Thymus (tissue), 11 donors: ENCODE measurements around the gene HIRA. TPM values are rescaled to one million over a fixed set of nuclear protein-coding genes. Genes with fewer than 3 reads are reported as not detected.
"Not testable (repeated sequence)": the region's sequence is repeated elsewhere in the genome, so short reads cannot be mapped to it uniquely, and the experiment has no call there.

Experiments used
- DNase-seq, 9 donors: peaks; one replicate each; pipeline ENCODE4 v3.0.0-alpha.2; 2013; ENCODE audit warnings: low spot score in 9 of 9, low read depth in 6 of 9, missing footprints in 1 of 9
- H3K27ac ChIP-seq, 2 donors: one replicate each; pipeline ENCODE4 v1.5.1; 2013; ENCODE audit warnings: control low read depth in 1 of 2, low read depth in 1 of 2, low read length in 1 of 2, mild to moderate bottlenecking in 1 of 2, moderate library complexity in 1 of 2
- H3K27me3 ChIP-seq, 2 donors: one replicate each; pipeline ENCODE4 v1.5.1; 2013; ENCODE audit warnings: low read length in 1 of 2; ENCODE audit not compliant: control insufficient read depth in 2 of 2, insufficient read depth in 1 of 2
- H3K36me3 ChIP-seq, 2 donors: one replicate each; pipeline ENCODE4 v1.5.1; 2013; ENCODE audit warnings: low read length in 1 of 2, mild to moderate bottlenecking in 1 of 2, moderate library complexity in 1 of 2; ENCODE audit not compliant: control insufficient read depth in 2 of 2, insufficient read depth in 2 of 2
- H3K4me1 ChIP-seq, 2 donors: one replicate each; pipeline ENCODE4 v1.5.1; 2013; ENCODE audit warnings: low read length in 2 of 2; ENCODE audit not compliant: control insufficient read depth in 2 of 2, insufficient read depth in 2 of 2
- H3K4me3 ChIP-seq, 2 donors: one replicate each; pipeline ENCODE4 v1.5.1; 2013; ENCODE audit warnings: low read length in 2 of 2, control low read depth in 1 of 2, mild to moderate bottlenecking in 1 of 2
- H3K9me3 ChIP-seq, 2 donors: one replicate each; pipeline ENCODE4 v1.5.1; 2013; ENCODE audit warnings: low read length in 1 of 2, mild to moderate bottlenecking in 1 of 2; ENCODE audit not compliant: control insufficient read depth in 2 of 2, insufficient read depth in 1 of 2
- WGBS: extraction: QIAGEN DNeasy Blood & Tissue Kit; methylation state at CpG from one replicate; pipeline ENCODE4 v1.1.7; 2013; 5-methylcytosine and 5-hydroxymethylcytosine counted together
- polyA plus RNA-seq: library from polyadenylated mRNA; stranded (reverse); fragments of 200-250 nt; gene quantifications from one replicate; pipeline ENCODE4 v1.2.3, GENCODE V29; 2013
- total RNA-seq: library from RNA; stranded (reverse); fragments of 120-200 nt; gene quantifications from one replicate; pipeline ENCODE4 v1.2.4, GENCODE V29; 2013
- donor health status: healthy.

The HIRA gene
- total and polyA plus RNA-seq, 2 donors, result 15.4 to 15.9 TPM

GRCh38 chr22:19325296-19325948 is 106.1 kb downstream of the HIRA start:
- 95% methylated on average over 5 of the region's 5 CpGs for WGBS
- Histone ChIP-seq H3K27me3 (no peaks in the 10 kb centered on the region), H3K36me3 (peaks cover 18 to 21% of the 10 kb centered on the region in 2 donors), H3K27ac (no peak overlapping the region), H3K9me3 (no peaks in the 10 kb centered on the region), H3K4me1 (no peaks in the 10 kb centered on the region), H3K4me3 (no peak overlapping the region)
- DNase-seq, result no peak

- not testable (repeated sequence) for H3K4me3 ChIP-seq, H3K27ac ChIP-seq, H3K4me1 ChIP-seq, H3K9me3 ChIP-seq, H3K27me3 ChIP-seq, DNase-seq, H3K36me3 ChIP-seq
- WGBS, result 94% methylated on average over 6 of the region's 6 CpGs
These were observed 108.1 kb downstream of the HIRA start for GRCh38 chr22:19323420-19323819.

GRCh38 chr22:19321757-19322156 is 109.8 kb downstream of the HIRA start:
- H3K9me3 ChIP-seq, result peaks cover 0 to 3% of the 10 kb centered on the region in 2 donors
- no peaks in the 10 kb centered on the region for H3K4me1 ChIP-seq
- H3K27ac ChIP-seq, result no peak overlapping the region
- WGBS, result 79% methylated on average over 2 of the region's 2 CpGs
- DNase-seq, result no peak
- no peaks in the 10 kb centered on the region for H3K27me3 ChIP-seq
- H3K4me3 ChIP-seq, result no peak overlapping the region
- no peaks in the 10 kb centered on the region for H3K36me3 ChIP-seq

GRCh38 chr22:19320136-19320535 is 111.4 kb downstream of the HIRA start:
- not testable (repeated sequence) for DNase-seq, H3K4me1 ChIP-seq, H3K36me3 ChIP-seq, H3K9me3 ChIP-seq, H3K27me3 ChIP-seq, H3K27ac ChIP-seq, H3K4me3 ChIP-seq
- WGBS, result 97% methylated on average over 8 of the region's 8 CpGs

GRCh38 chr22:19319281-19319680 is 112.3 kb downstream of the HIRA start:
- H3K9me3 ChIP-seq, result peaks cover 0 to 9% of the 10 kb centered on the region in 2 donors
- H3K27me3 ChIP-seq, result no peaks in the 10 kb centered on the region
- no peak for DNase-seq
- no peaks in the 10 kb centered on the region for H3K4me1 ChIP-seq
- H3K4me3 ChIP-seq, result no peak overlapping the region
- no peak overlapping the region for H3K27ac ChIP-seq
- no peaks in the 10 kb centered on the region for H3K36me3 ChIP-seq

- no peak for DNase-seq
- H3K4me1 ChIP-seq, result no peaks in the 10 kb centered on the region
- H3K27me3 ChIP-seq, result no peaks in the 10 kb centered on the region
- H3K4me3 ChIP-seq, result no peak overlapping the region
- no peaks in the 10 kb centered on the region for H3K36me3 ChIP-seq
- H3K9me3 ChIP-seq, result peaks cover 0 to 9% of the 10 kb centered on the region in 2 donors
- no peak overlapping the region for H3K27ac ChIP-seq
These were observed 113.7 kb downstream of the HIRA start for GRCh38 chr22:19317865-19318264.

- Histone ChIP-seq H3K36me3 (no peaks in the 10 kb centered on the region), H3K9me3 (no peaks in the 10 kb centered on the region), H3K27ac (no peak overlapping the region), H3K4me3 (no peak overlapping the region), H3K27me3 (no peaks in the 10 kb centered on the region), H3K4me1 (no peaks in the 10 kb centered on the region)
- DNase-seq, result no peak
- 93% methylated on average over 2 of the region's 2 CpGs for WGBS
These were observed 123.7 kb downstream of the HIRA start for GRCh38 chr22:19307872-19308271.

- not testable (repeated sequence) for H3K9me3 ChIP-seq, DNase-seq, H3K36me3 ChIP-seq, H3K27me3 ChIP-seq, H3K27ac ChIP-seq, H3K4me1 ChIP-seq, H3K4me3 ChIP-seq
- WGBS, result 91% methylated on average over 6 of the region's 6 CpGs
These were observed 125.0 kb downstream of the HIRA start for GRCh38 chr22:19306535-19306934.

- DNase-seq, result no peak
- no peaks in the 10 kb centered on the region for H3K36me3 ChIP-seq
- no peaks in the 10 kb centered on the region for H3K4me1 ChIP-seq
- H3K27me3 ChIP-seq, result no peaks in the 10 kb centered on the region
- WGBS, result 97% methylated on average over 5 of the region's 5 CpGs
- H3K9me3 ChIP-seq, result no peaks in the 10 kb centered on the region
- no peak overlapping the region for H3K4me3 ChIP-seq
- H3K27ac ChIP-seq, result no peak overlapping the region
These were observed 127.0 kb downstream of the HIRA start for GRCh38 chr22:19304547-19304946.

GRCh38 chr22:19303785-19304184 is 127.7 kb downstream of the HIRA start:
- DNase-seq, result no peak
- H3K9me3 ChIP-seq, result no peaks in the 10 kb centered on the region
- 70% methylated on average over 1 of the region's 1 CpG for WGBS
- no peaks in the 10 kb centered on the region for H3K4me1 ChIP-seq
- no peaks in the 10 kb centered on the region for H3K36me3 ChIP-seq
- no peak overlapping the region for H3K27ac ChIP-seq
- no peaks in the 10 kb centered on the region for H3K27me3 ChIP-seq
- H3K4me3 ChIP-seq, result no peak overlapping the region
